GM21576 (cell line): ENCODE data around the gene SP3.
"Not testable (repeated sequence)": the region's sequence is repeated elsewhere in the genome, so short reads cannot be mapped to it uniquely, and the experiment has no call there.

Experiments
- ATAC-seq: cut with Tn5 transposase; IDR thresholded peaks from one replicate; pipeline ENCODE4 v1.9.1; 2021; ENCODE audit warnings: mild to moderate bottlenecking, moderate library complexity; ENCODE audit not compliant: unreplicated experiment

The SP3 gene

DNA sequence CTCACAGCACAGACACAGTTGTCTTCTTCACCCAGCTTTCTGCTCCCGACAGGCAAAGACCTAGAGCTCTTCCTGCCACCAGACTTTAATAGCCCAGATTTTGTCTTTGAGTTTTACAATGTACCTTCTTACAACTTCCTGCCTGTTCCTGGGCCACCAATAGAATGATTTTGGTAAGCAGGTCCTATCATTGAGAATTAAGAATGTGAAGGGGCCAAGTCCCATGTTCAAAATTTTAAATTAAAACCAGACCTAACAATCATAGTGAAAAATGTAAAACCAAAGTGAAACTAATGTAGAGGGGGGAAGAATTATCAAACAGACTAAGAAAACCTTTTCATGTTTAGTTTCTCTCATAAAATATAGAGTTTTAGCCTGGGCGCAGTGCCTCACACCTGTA is 72.8 kb downstream of the SP3 start:
- ATAC-seq, result no peak

- ATAC-seq, result no peak
Measured at GRCh38 chr2:173891315-173892037, 73.7 kb downstream of the SP3 start.

- ATAC-seq, result not testable (repeated sequence)
Measured at GRCh38 chr2:173889464-173889863, 75.7 kb downstream of the SP3 start.

- no peak for ATAC-seq
Measured at GRCh38 chr2:173886613-173887012, 78.6 kb downstream of the SP3 start.

- no peak for ATAC-seq
Measured at GRCh38 chr2:173884025-173884802, 81.0 kb downstream of the SP3 start.

GRCh38 chr2:173881886-173882285 is 83.3 kb downstream of the SP3 start:
- no peak for ATAC-seq

DNA sequence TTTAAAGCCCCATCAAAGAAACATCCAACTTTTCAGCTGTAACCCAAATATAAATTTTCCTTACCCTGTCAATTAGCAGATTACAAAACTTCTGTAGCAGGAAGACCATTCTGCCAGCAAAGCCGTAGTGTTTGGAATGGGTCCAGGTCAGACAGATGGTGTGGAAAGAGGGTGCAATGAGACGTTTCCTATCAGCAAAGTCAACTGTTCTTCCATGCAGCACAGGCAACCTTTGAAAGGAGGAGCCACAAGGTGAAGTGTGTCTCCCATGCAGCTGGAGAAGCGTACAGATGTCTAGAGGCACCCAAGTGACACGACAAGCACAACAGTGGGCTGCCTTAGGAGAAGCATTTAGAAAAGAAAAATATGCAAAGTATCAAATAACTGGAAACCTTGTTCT is 83.7 kb downstream of the SP3 start:
- no peak for ATAC-seq

GRCh38 chr2:173880561-173880960 is 84.6 kb downstream of the SP3 start:
- ATAC-seq, result no peak

- ATAC-seq, result no peak
Measured at GRCh38 chr2:173876833-173877413, 88.2 kb downstream of the SP3 start.

GRCh38 chr2:173874894-173875237 is 90.3 kb downstream of the SP3 start:
- ATAC-seq, result peak; percentile 97

- ATAC-seq, result peak; percentile 25
Measured at GRCh38 chr2:173874003-173874893, 90.9 kb downstream of the SP3 start.

DNA sequence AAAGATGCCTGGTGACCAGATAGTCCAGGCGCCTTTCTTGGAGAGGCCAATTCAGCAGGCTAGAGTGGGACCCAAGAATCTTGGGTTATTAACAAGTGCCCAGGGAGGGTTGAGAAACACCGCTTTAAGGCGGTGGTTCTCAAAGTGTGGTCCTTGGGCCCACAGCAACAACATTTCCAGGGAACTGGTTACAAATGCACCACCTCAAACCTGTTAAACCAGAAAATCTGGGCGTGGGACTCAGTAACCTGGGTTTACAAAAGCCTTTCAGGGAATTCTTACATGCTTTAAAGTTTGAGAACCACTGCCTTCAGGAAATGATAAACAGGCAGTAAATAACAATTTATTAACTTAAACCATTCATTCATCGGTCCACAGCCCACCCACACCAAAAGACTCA is 92.5 kb downstream of the SP3 start:
- ATAC-seq, result no peak

DNA sequence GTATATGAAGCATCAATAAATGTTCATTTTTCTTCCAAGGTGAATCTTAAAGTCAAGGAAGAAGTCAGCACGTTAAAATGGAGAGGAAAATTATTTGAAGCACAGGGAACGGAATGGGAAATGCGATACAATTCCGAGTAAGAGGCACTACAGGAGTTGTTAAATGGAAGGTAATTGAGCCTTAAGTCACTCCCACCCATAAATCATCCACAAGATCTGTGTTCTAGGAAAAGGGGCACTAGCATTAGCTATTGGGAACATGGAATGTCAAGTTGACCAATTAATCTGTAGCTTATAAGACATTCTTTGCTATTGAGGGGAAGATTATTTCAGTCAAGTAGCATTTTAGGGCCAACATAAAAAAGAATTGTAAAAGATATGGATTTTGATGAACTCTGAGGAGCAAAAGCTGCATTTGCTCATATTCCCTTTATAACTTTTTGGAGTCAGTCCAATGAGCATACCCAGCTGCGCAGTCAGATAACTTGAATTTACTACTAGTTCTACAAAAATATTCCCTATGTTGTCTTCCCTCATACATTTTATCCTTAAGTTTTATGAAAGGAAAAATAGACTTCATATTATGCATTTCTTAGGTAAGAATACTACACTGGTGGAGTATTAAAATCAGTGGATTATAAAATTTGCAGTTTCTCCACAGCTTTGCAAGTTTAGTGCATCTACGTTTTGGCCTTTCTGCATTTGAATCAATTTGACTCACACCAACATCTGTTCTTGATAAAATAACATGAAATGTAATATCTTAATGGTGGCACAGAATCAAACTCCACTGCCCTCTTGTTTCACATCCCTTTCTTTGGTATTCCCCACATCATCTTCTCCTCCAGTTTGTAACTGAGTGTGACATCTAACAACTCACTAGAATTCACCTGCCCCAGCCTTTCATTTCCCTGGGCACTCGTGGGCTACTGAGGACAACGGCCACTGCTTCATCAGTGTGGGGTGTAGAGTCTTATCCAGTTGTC is 95.6 kb downstream of the SP3 start:
- ATAC-seq, result no peak

DNA sequence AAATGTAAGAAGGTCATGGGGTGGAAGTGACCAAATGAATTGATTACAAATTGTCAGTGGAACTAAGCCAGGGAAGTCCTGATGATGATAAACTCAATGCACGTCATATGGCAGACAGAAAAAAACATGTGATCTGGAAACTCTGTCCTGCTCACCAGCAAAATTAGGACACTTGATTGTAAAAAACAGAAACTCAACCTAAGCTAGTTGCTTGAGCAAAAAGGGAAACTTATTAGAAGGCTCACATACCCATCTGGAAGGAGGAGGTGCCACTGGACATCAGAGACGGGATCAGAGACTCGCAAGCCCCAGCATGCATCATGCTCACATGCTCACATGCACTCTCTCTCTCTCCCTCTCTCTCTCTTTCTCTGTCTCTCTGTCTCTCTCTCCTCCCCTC is 96.8 kb downstream of the SP3 start:
- ATAC-seq, result no peak

- ATAC-seq, result no peak
Measured at GRCh38 chr2:173866874-173867618, 98.1 kb downstream of the SP3 start.

GRCh38 chr2:173865971-173866873 is 99.0 kb downstream of the SP3 start:
- no peak for ATAC-seq

DNA sequence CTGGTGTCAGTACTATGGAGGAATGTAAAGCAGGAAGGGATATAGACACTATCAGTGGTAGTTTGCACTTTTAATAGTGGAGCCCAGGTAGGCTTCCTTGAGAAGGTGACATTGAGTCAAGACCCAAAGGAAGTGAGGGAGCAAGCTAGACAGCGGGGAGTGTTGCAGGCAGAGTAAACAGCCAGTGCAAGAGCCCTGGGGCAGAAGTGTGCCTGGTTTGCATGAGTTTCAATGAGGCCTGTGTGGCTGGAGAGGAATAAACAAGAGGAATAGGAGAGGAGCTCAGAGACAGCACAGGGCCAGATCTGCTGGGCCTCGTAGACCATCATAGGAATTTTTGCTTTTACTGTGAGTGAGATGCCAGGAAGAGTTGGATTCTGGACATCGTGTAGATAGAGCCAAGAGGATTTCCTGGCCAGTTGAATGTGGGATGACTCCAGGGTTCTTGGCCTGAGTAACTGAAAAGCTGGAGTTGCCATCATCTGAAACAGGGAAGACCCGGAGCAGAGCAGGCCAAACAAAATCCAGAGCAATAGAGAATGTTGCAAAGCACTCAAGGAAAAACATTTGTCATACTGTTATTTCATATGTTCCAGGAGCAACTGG is 102.5 kb downstream of the SP3 start:
- ATAC-seq, result no peak

- ATAC-seq, result no peak
Measured at GRCh38 chr2:173860566-173860965, 104.6 kb downstream of the SP3 start.
